Pancreas (tissue), 10 donors: ENCODE results near the gene PUS10. TPM values are rescaled to one million over a fixed set of nuclear protein-coding genes. Genes with fewer than 3 reads are reported as not detected.

Experiments used
- ATAC-seq, 4 donors: fragments of 200-7000 bp; cut with Tn5 transposase; one replicate each; pipeline versions ENCODE4 v1.8.0 to v1.9.1; 2020; ENCODE audit warnings: mild to moderate bottlenecking in 4 of 4, moderate library complexity in 4 of 4
- DNase-seq, 6 donors: peaks; one replicate each; pipeline ENCODE4 v3.0.0-alpha.2; 2020
- FAIRE-seq: peaks from 2 replicates; lab custom pipeline; 2012; peaks lifted over from hg19 to GRCh38; lab: Jason Lieb, UNC
- H3K27ac ChIP-seq, 4 donors: fragments of 200-600 bp; sonication (generic); 1 replicate in 3 of 4; 2 replicates in 1 of 4; pipeline versions ENCODE4 v1.5.0 to v1.8.0; 2020
- H3K27me3 ChIP-seq, 4 donors: fragments of 200-600 bp; one replicate each; pipeline ENCODE4 v1.8.0; 2021
- H3K36me3 ChIP-seq, 3 donors: fragments of 200-600 bp; sonication (generic) in 1 of 3; one replicate each; pipeline versions ENCODE4 v1.5.0 to v1.8.0; 2020 to 2021
- H3K4me1 ChIP-seq, 3 donors: fragments of 200-600 bp; one replicate each; pipeline ENCODE4 v1.8.0; 2021
- H3K4me3 ChIP-seq, 4 donors: fragments of 200-600 bp; sonication (generic) in 2 of 4; one replicate each; pipeline versions ENCODE4 v1.5.0 to v1.8.0; 2020 to 2021
- H3K9me3 ChIP-seq, 4 donors: fragments of 200-600 bp; one replicate each; pipeline ENCODE4 v1.8.0; 2021
- WGBS, 2 donors: extraction: QIAGEN DNeasy Blood & Tissue Kit; methylation state at CpG; one replicate each; pipeline ENCODE4 v1.1.7; 2013; 5-methylcytosine and 5-hydroxymethylcytosine counted together
- intact Hi-C, 3 donors: fragments of 100-400 bp; cut with DNase I; formaldehyde crosslinking; loops; one replicate each; pipeline versions ENCODE4 v1.11.1 to v1.14.2; 2022
- polyA plus RNA-seq, 2 donors: library from polyadenylated mRNA; stranded (reverse); fragments of 200-250 nt; gene quantifications; one replicate each; pipeline ENCODE4 v1.2.3, GENCODE V29; 2013
- total RNA-seq, 6 donors: library from RNA; stranded (reverse); fragmentation: NEBNext Ultra II Directional in 4 of 6; extraction: Animal tissue kit (Norgen Biotek cat#: 25700) in 4 of 6; gene quantifications; one replicate each; pipeline versions ENCODE4 v1.2.1 to v1.2.4, GENCODE V29; 2021 to 2023
- TF ChIP-seq, protein P1 (sequence below), 4 donors: fragments of 200-600 bp; sonication (generic) in 3 of 4; IDR thresholded peaks; one replicate each; pipeline versions ENCODE4 v1.5.0 to v1.8.0; 2021; ENCODE audit warnings: antibody characterized with exemption in 4 of 4
- donor health status: healthy with polysubstance abuse.
- donor health status: DM: no; HTN: no; CAD: no; lungs with moderate emphysema.
- donor health status: DM: no; HTN: no; CAD: no.
- donor health status: control.
- donor health status: control.
- donor health status: Bipolar disorder and iron deficiency.
- donor health status: DM: yes; HTN: yes; CAD: no.
- donor health status: DM: no; HTN: no; CAD: no.
- donor health status: DM: no; HTN: no; CAD: no.
- donor health status: DM: yes; HTN: yes; CAD: no.

Gene PUS10
- total and polyA plus RNA-seq, 8 donors: 1.6 to 6.0 (median 2.8) TPM

- peaks cover 4 to 12% (median 8%) of the 10 kb centered on the region in 3 donors for H3K4me1 ChIP-seq
- no peak overlapping the region for H3K27ac ChIP-seq
- H3K36me3 ChIP-seq: no peaks in the 10 kb centered on the region
- no peak overlapping the region for H3K4me3 ChIP-seq
- FAIRE-seq: no peak
- DNase-seq: no peak
- TF ChIP-seq, protein P1, sequence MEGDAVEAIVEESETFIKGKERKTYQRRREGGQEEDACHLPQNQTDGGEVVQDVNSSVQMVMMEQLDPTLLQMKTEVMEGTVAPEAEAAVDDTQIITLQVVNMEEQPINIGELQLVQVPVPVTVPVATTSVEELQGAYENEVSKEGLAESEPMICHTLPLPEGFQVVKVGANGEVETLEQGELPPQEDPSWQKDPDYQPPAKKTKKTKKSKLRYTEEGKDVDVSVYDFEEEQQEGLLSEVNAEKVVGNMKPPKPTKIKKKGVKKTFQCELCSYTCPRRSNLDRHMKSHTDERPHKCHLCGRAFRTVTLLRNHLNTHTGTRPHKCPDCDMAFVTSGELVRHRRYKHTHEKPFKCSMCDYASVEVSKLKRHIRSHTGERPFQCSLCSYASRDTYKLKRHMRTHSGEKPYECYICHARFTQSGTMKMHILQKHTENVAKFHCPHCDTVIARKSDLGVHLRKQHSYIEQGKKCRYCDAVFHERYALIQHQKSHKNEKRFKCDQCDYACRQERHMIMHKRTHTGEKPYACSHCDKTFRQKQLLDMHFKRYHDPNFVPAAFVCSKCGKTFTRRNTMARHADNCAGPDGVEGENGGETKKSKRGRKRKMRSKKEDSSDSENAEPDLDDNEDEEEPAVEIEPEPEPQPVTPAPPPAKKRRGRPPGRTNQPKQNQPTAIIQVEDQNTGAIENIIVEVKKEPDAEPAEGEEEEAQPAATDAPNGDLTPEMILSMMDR (IDR thresholded peaks at IDR 0.05): no peak
- intact Hi-C loops: no loop called here
- ATAC-seq: no peak
- H3K27me3 ChIP-seq: no peaks in the 10 kb centered on the region
- WGBS, 2 donors: 80 to 88% methylated on average over 1 of the region's 1 CpG
- no peaks in the 10 kb centered on the region for H3K9me3 ChIP-seq
Measured at GRCh38 chr2:60966507-60967405, 51.3 kb downstream of the PUS10 start.

- no peaks in the 10 kb centered on the region for H3K27me3 ChIP-seq
- intact Hi-C loops: no loop called here
- H3K4me3 ChIP-seq: no peak overlapping the region
- H3K36me3 ChIP-seq: no peaks in the 10 kb centered on the region
- no peaks in the 10 kb centered on the region for H3K9me3 ChIP-seq
- peak overlapping the region in 2 of 4 donors; percentile 47 to 61 for H3K27ac ChIP-seq
- ATAC-seq: peak; percentile 58 to 70 (median 64)
- FAIRE-seq: no peak
- no peak for DNase-seq
- H3K4me1 ChIP-seq: peaks cover 4 to 12% (median 8%) of the 10 kb centered on the region in 3 donors
- TF ChIP-seq, protein P1 (IDR thresholded peaks at IDR 0.05): no peak
Measured at GRCh38 chr2:60965499-60965785, 52.6 kb downstream of the PUS10 start.

DNA sequence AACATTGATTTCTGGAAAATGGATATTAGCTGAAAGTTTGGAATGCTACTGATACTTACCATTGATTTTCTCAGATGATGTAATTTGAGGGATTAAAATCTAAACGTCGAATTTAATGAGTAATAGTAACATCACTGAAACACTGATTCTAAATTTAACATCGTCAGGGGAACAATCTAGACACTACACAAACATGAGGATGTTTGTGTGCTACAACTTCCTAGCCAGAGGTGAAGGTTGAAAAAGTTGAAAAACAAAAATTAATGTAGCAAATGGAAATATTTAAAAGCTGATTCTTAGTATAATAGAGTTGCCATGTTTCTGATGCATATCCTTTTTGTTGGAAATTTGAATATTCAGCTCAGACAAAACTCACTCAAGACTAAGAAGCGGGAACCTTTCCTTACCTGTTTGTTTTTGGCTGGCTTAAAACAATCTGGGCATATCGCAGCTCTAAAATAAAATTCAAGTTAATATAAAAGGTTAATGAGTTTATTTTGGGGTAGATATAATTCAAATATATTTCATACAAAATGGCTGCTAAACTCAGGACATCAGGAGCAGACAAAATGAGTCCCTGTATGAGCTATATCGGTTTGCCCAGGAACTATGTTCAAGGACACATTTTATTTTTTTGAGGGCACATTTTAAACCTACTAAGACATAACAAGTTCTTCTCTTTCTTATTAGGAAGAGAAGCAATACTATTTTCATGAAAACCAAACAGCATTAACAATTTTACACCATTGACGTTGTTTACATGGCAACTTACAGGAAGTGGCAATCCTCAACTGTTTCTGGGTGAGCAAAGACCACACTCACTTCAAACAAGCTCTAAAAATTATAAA, 53.2 kb downstream of the PUS10 start:
- FAIRE-seq: no peak

DNA sequence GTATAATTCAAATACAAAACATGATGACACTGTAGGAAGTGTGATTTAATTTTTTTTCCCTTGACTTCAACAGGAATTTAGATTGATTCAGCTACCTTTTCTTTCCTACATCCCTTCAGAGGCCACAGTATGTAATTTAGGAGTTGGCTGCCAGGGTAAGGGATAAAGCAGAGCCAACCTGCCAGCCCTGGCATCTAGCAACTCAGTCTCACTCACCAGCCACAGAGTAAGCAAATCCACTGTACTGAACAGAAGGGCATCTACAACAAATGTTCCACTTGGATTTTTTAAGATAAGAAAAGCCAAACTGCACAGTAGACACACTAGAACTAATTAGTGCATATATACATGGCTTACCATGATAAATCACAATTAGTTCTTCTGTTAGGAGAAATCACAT, 54.9 kb downstream of the PUS10 start:
- intact Hi-C loops: no loop called here
- peaks cover 4 to 12% (median 8%) of the 10 kb centered on the region in 3 donors for H3K4me1 ChIP-seq
- no peak overlapping the region for H3K27ac ChIP-seq
- H3K27me3 ChIP-seq: no peaks in the 10 kb centered on the region
- DNase-seq (no peak), FAIRE-seq (no peak), ATAC-seq (no peak)
- no peaks in the 10 kb centered on the region for H3K9me3 ChIP-seq
- no peaks in the 10 kb centered on the region for H3K36me3 ChIP-seq
- H3K4me3 ChIP-seq: no peak overlapping the region
- TF ChIP-seq, protein P1 (IDR thresholded peaks at IDR 0.05): no peak

More for the DNA sequence above, 53.2 kb downstream of the PUS10 start:
- no peak overlapping the region for H3K4me3 ChIP-seq
- H3K27ac ChIP-seq: peak overlapping the region in 2 of 4 donors; percentile 47 to 61
- 55 to 60% methylated on average over 7 of the region's 7 CpGs for WGBS, 2 donors
- ATAC-seq (peak in 2 of 4 donors; percentile 40 to 56), DNase-seq (no peak)
- intact Hi-C loops: no loop called here
- TF ChIP-seq, protein P1 (IDR thresholded peaks at IDR 0.05): no peak
- no peaks in the 10 kb centered on the region for H3K9me3 ChIP-seq
- peaks cover 4 to 12% (median 8%) of the 10 kb centered on the region in 3 donors for H3K4me1 ChIP-seq
- H3K36me3 ChIP-seq: no peaks in the 10 kb centered on the region
- H3K27me3 ChIP-seq: no peaks in the 10 kb centered on the region
